A549 (cell line): ENCODE measurements around the gene CHD1. TPM values are rescaled to one million over a fixed set of nuclear protein-coding genes. Genes with fewer than 3 reads are reported as not detected.
"Not testable (repeated sequence)": the region's sequence is repeated elsewhere in the genome, so short reads cannot be mapped to it uniquely, and the experiment has no call there.

Experiments used
- ATAC-seq, 2 experiments: fragments of 200-7000 bp in 1 of 2; fragments of >200 bp in 1 of 2; cut with Nextera tagmentation in 1 of 2; cut with Tn5 transposase in 1 of 2; 3 replicates each; pipeline versions ENCODE4 v1.8.0 to v1.9.1; 2018 to 2020; ENCODE audit warnings: mild to moderate bottlenecking in 1 of 2, moderate library complexity in 1 of 2
- CTCF ChIA-PET: fragments of 300-600 bp; sonication (Branson Sonifier 250); formaldehyde crosslinking; extraction: SDS; loops from one replicate; lab custom pipeline; 2021; ENCODE audit warnings: antibody characterized with exemption, inconsistent platforms; lab: Yijun Ruan, JAX
- POLR2A ChIA-PET: fragments of 350-600 bp; formaldehyde crosslinking; extraction: SDS; loops from one replicate; lab custom pipeline; 2021; ENCODE audit warnings: antibody characterized with exemption, inconsistent platforms; lab: Yijun Ruan, JAX
- DNase-seq, 2 experiments: peaks; one replicate each; pipeline versions ENCODE4 v3.0.0 to v3.0.0-alpha.2; 2011 to 2016; ENCODE audit warnings: low read depth in 1 of 2, low spot score in 1 of 2
- FAIRE-seq: peaks from 2 replicates; lab custom pipeline; 2011; peaks lifted over from hg19 to GRCh38; lab: Jason Lieb, UNC
- H3K27ac ChIP-seq, 2 experiments: fragments of >200 bp; sonication (Bioruptor Twin); formaldehyde crosslinking; 3 replicates each; pipeline ENCODE4 v1.5.1; 2016 to 2017
- H3K4me1 ChIP-seq: fragments of >200 bp; sonication (Bioruptor Twin); formaldehyde crosslinking; 3 replicates; pipeline ENCODE4 v1.6.1; 2016
- H3K4me2 ChIP-seq: fragments of >200 bp; sonication (Bioruptor Twin); formaldehyde crosslinking; 3 replicates; pipeline ENCODE4 v1.6.1; 2016
- H3K4me3 ChIP-seq: fragments of >200 bp; sonication (Bioruptor Twin); formaldehyde crosslinking; 3 replicates; pipeline ENCODE4 v1.5.1; 2016
- H3K9me3 ChIP-seq: fragments of >200 bp; sonication (Bioruptor Twin); formaldehyde crosslinking; 3 replicates; pipeline ENCODE4 v1.6.1; 2016
- CEBPB ChIP-seq, 2 experiments: fragments of >200 bp in 1 of 2; sonication (Bioruptor Twin) in 1 of 2; formaldehyde crosslinking in 1 of 2; IDR thresholded peaks; 2 replicates each; pipeline ENCODE4 v1.6.1; 2012 to 2016
- CHD2 ChIP-seq: fragments of 150-350 bp; IDR thresholded peaks from 2 replicates; pipeline ENCODE4 v1.6.1; 2014; ENCODE audit warnings: low read length; ENCODE audit not compliant: partially characterized antibody
- CTCF ChIP-seq: fragments of >200 bp; sonication (Bioruptor Twin); formaldehyde crosslinking; IDR thresholded peaks from 3 replicates; pipeline ENCODE4 v1.5.1; 2016
- EHF ChIP-seq: fragments of 250-450 bp; sonication (Bioruptor Pico); IDR thresholded peaks from 2 replicates; pipeline ENCODE4 v1.5.0; 2020; ENCODE audit warnings: mild to moderate bottlenecking
- HMGXB4 ChIP-seq: fragments of 250-450 bp; sonication (Bioruptor Pico); IDR thresholded peaks from 2 replicates; pipeline ENCODE4 v1.5.0; 2021; ENCODE audit warnings: mild to moderate bottlenecking, moderate library complexity, borderline replicate concordance
- JUN ChIP-seq, 2 experiments: fragments of >200 bp; sonication (Bioruptor Twin); formaldehyde crosslinking; IDR thresholded peaks; 2 replicates in 1 of 2; 3 replicates in 1 of 2; pipeline ENCODE4 v1.6.1; 2016 to 2017
- JUNB ChIP-seq: fragments of >200 bp; sonication (Bioruptor Twin); formaldehyde crosslinking; IDR thresholded peaks from 2 replicates; pipeline ENCODE4 v1.6.1; 2016
- RAD21 ChIP-seq, 2 experiments: fragments of >200 bp in 1 of 2; sonication (Bioruptor Twin) in 1 of 2; formaldehyde crosslinking in 1 of 2; IDR thresholded peaks in 1 of 2; conservative IDR thresholded peaks in 1 of 2; 2 replicates in 1 of 2; 3 replicates in 1 of 2; pipeline ENCODE4 v1.6.1; 2012 to 2018; ENCODE audit warnings: inconsistent platforms in 1 of 2
- RCOR1 ChIP-seq: fragments of 150-350 bp; IDR thresholded peaks from 2 replicates; pipeline ENCODE4 v1.6.1; 2014; ENCODE audit warnings: antibody characterized with exemption, low read length, low read depth
- RNF2 ChIP-seq: fragments of 200-600 bp; sonication (generic); IDR thresholded peaks from 2 replicates; pipeline ENCODE4 v1.6.1; 2016; ENCODE audit warnings: low read depth, mild to moderate bottlenecking, antibody characterized with exemption, moderate library complexity, borderline replicate concordance
- SMC3 ChIP-seq: fragments of >200 bp; sonication (Bioruptor Twin); formaldehyde crosslinking; IDR thresholded peaks from 3 replicates; pipeline ENCODE4 v1.6.1; 2018; ENCODE audit warnings: inconsistent platforms
- TP53 ChIP-seq: fragments of 250-450 bp; sonication (Bioruptor Pico); IDR thresholded peaks from 2 replicates; pipeline ENCODE4 v1.5.0; 2021; ENCODE audit warnings: mild to moderate bottlenecking, moderate library complexity
- ZSCAN20 ChIP-seq: fragments of 250-450 bp; sonication (Bioruptor Pico); IDR thresholded peaks from 2 replicates; pipeline ENCODE4 v1.8.0; 2022; ENCODE audit warnings: mild to moderate bottlenecking, moderate library complexity
- WGBS: methylation state at CpG from one replicate; pipeline ENCODE4 v1.1.6; 2017; ENCODE audit errors: missing lambda C conversion rate; 5-methylcytosine and 5-hydroxymethylcytosine counted together
- polyA plus RNA-seq, 4 experiments: library from polyadenylated mRNA; depleted of rRNA in 3 of 4; stranded (reverse); fragments of >200 nt; fragmentation: RNase III in 1 of 4; extraction: RNeasy Plus Mini Kit Qiagen cat#74134 plus additional on column Dnase treatment in 1 of 4; gene quantifications; 2 replicates in 3 of 4; 3 replicates in 1 of 4; pipeline ENCODE4 v1.2.3, GENCODE V29; 2011 to 2017

Gene CHD1
- polyA plus RNA-seq, 2 of the 4 experiments (the other 2 are of a cell fraction): 25.9 to 53.9 TPM

- no peak for TF ChIP-seq HMGXB4 (CRISPR knock-in tag)
- TF ChIP-seq CHD2: no peak
- TF ChIP-seq ZSCAN20: no peak
- TF ChIP-seq TP53 (CRISPR knock-in tag): no peak
- TF ChIP-seq SMC3: no peak
- TF ChIP-seq EHF (CRISPR knock-in tag): no peak
Observed at GRCh38 chr5:98961665-98962344, 33.0 kb upstream of the CHD1 start (continued).

GRCh38 chr5:98957307-98957706, 28.5 kb upstream of the CHD1 start:
- FAIRE-seq: peak; percentile 68
- WGBS: 76% methylated on average over 2 of the region's 2 CpGs

GRCh38 chr5:98955888-98956287, 27.1 kb upstream of the CHD1 start:
- DNase-seq, ATAC-seq, H3K4me3 ChIP-seq, H3K4me2 ChIP-seq, H3K4me1 ChIP-seq, FAIRE-seq, CTCF ChIA-PET, H3K9me3 ChIP-seq, POLR2A ChIA-PET, H3K27ac ChIP-seq: not testable (repeated sequence)
- 66% methylated on average over 3 of the region's 3 CpGs for WGBS

More at GRCh38 chr5:98957307-98957706, 28.5 kb upstream of the CHD1 start:
- ATAC-seq (no peak), DNase-seq (no peak)
- Histone ChIP-seq H3K9me3 (no peaks in the 10 kb centered on the region), H3K4me1 (no peaks in the 10 kb centered on the region), H3K27ac (no peak overlapping the region), H3K4me3 (no peak overlapping the region), H3K4me2 (no peak overlapping the region)
- POLR2A ChIA-PET: no interaction called here
- TF ChIP-seq ZSCAN20: no peak
- no peak for TF ChIP-seq JUN (IDR thresholded peaks at IDR 0.05)
- TF ChIP-seq RCOR1: no peak
- no peak for TF ChIP-seq CTCF
- TF ChIP-seq, all 56 proteins: peak for 0
- CTCF ChIA-PET: no interaction called here

- CTCF ChIA-PET, H3K4me1 ChIP-seq, H3K4me2 ChIP-seq, DNase-seq, POLR2A ChIA-PET, FAIRE-seq, H3K9me3 ChIP-seq, ATAC-seq, H3K4me3 ChIP-seq, H3K27ac ChIP-seq: not testable (repeated sequence)
- 30% methylated on average over 2 of the region's 2 CpGs for WGBS
Observed at GRCh38 chr5:98955471-98955870, 26.7 kb upstream of the CHD1 start.

GRCh38 chr5:98954392-98955028, 25.7 kb upstream of the CHD1 start:
- WGBS: 66% methylated on average over 5 of the region's 5 CpGs
- FAIRE-seq: no peak

More at GRCh38 chr5:98954392-98955028, 25.7 kb upstream of the CHD1 start:
- H3K4me3 ChIP-seq: no peak overlapping the region
- H3K4me1 ChIP-seq: no peaks in the 10 kb centered on the region
- H3K4me2 ChIP-seq: no peak overlapping the region
- DNase-seq (no peak), ATAC-seq (no peak)
- no peak overlapping the region for H3K27ac ChIP-seq
- CTCF ChIA-PET: no interaction called here
- no peaks in the 10 kb centered on the region for H3K9me3 ChIP-seq
- no peak for TF ChIP-seq JUNB
- TF ChIP-seq RNF2: no peak
- TF ChIP-seq RAD21 (conservative IDR thresholded peaks at IDR 0.05 in 1 of 2, IDR thresholded peaks at IDR 0.05 in 1 of 2): no peak
- TF ChIP-seq CEBPB (IDR thresholded peaks at IDR 0.05): no peak
- no peak for TF ChIP-seq JUN (IDR thresholded peaks at IDR 0.05)
- POLR2A ChIA-PET: no interaction called here
